Cardiac muscle cell (in vitro differentiated cells and primary cell): ENCODE data around the gene GRM5. TPM values are rescaled to one million over a fixed set of nuclear protein-coding genes. Genes with fewer than 3 reads are reported as not detected.

ENCODE experiments used
- DNase-seq, 2 donors: peaks; one replicate each; pipeline versions ENCODE4 v3.0.0 to v3.0.0-alpha.2; 2010 to 2017; ENCODE audit warnings: low read depth in 1 of 2, low spot score in 1 of 2
- H3K27ac ChIP-seq: fragments of 200-600 bp; sonication (generic); 2 replicates; pipeline ENCODE4 v1.5.1; 2016
- H3K27me3 ChIP-seq: fragments of 200-600 bp; sonication (generic); 2 replicates; pipeline ENCODE4 v1.6.0; 2016; ENCODE audit warnings: control low read depth
- H3K36me3 ChIP-seq: fragments of 200-600 bp; sonication (generic); 2 replicates; pipeline ENCODE4 v1.5.1; 2016; ENCODE audit warnings: control low read depth
- H3K4me1 ChIP-seq: fragments of 200-600 bp; sonication (generic); 2 replicates; pipeline ENCODE4 v1.8.1; 2017; ENCODE audit warnings: low read depth, mild to moderate bottlenecking, mixed run types
- H3K4me3 ChIP-seq: fragments of 200-600 bp; sonication (generic); 2 replicates; pipeline ENCODE4 v1.5.1; 2016; ENCODE audit warnings: mild to moderate bottlenecking
- H3K9me3 ChIP-seq: fragments of 200-600 bp; sonication (generic); 2 replicates; pipeline ENCODE4 v1.5.1; 2017; ENCODE audit warnings: low read depth, mild to moderate bottlenecking, control low read depth
- CTCF ChIP-seq: IDR thresholded peaks from 2 replicates; pipeline ENCODE4 v1.5.1; 2012; ENCODE audit warnings: low read depth, mild to moderate bottlenecking, low read length
- polyA plus RNA-seq: library from polyadenylated mRNA; unstranded; fragments of >200 nt; fragmentation: Nextera tagmentation; extraction: Ambion mirVana; gene quantifications from 2 replicates; pipeline ENCODE4 v1.2.1, GENCODE V29; 2016
- total RNA-seq: library from RNA; depleted of rRNA; stranded (reverse); fragments of >200 nt; gene quantifications from 2 replicates; pipeline ENCODE4 v1.2.3, GENCODE V29; 2016

GRM5 gene
- total and polyA plus RNA-seq, 2 experiments from 2014 or later = 0.06 TPM; not detected in 1

DNA sequence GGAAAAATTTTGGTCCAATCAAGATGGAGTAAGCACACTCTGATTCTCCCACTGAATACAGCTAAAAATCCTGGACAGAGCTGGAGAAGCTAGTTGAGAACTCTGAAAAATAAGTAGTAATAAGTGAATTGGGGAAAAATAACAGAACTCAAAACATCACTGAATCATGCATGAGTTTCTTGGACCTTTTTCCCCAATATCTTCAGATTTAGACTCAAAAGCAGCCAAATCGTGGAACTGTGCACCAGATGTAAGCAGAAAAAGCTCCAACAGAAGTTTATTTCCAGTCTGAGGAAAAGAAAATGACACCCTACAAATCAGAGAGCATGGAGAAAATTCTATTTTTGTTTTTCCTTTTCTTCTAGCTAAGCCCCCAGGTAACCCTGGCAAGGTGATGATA is 448.6 kb downstream of the GRM5 start:
- Histone ChIP-seq H3K27ac (no peak overlapping the region), H3K27me3 (no peaks in the 10 kb centered on the region), H3K9me3 (no peaks in the 10 kb centered on the region), H3K4me3 (no peak overlapping the region), H3K4me1 (no peaks in the 10 kb centered on the region), H3K36me3 (no peaks in the 10 kb centered on the region)
- no peak for DNase-seq
- no peak for TF ChIP-seq CTCF

DNA sequence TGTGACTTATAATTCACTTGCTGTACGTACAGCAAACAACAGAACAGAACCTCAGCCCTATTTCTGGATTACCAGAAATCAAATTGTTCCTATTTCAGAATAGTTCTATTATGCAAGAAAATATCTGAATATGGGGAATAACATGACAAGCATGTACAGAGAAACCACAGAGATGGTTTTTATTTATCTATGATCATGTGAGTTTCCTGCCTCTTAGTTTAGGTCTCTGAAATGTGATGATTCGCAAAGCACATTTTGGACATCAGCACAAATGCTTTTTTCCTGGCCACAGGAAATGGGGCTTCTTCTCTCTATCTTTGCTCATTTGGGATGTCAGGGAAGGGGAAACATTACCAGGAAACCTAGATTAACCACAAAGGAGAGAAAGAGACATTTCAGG is 461.5 kb downstream of the GRM5 start:
- no peak for TF ChIP-seq CTCF
- H3K9me3 ChIP-seq = no peaks in the 10 kb centered on the region
- no peak overlapping the region for H3K27ac ChIP-seq
- H3K4me1 ChIP-seq = no peaks in the 10 kb centered on the region
- H3K36me3 ChIP-seq = no peaks in the 10 kb centered on the region
- no peaks in the 10 kb centered on the region for H3K27me3 ChIP-seq
- peak in 1 of 2 donors; percentile 74 for DNase-seq
- no peak overlapping the region for H3K4me3 ChIP-seq

- no peak for TF ChIP-seq CTCF
- H3K27ac ChIP-seq = no peak overlapping the region
- DNase-seq = peak in 1 of 2 donors; percentile 82
- H3K4me3 ChIP-seq = no peak overlapping the region
- H3K9me3 ChIP-seq = no peaks in the 10 kb centered on the region
- no peaks in the 10 kb centered on the region for H3K27me3 ChIP-seq
- no peaks in the 10 kb centered on the region for H3K36me3 ChIP-seq
- no peaks in the 10 kb centered on the region for H3K4me1 ChIP-seq
Measured at GRCh38 chr11:88603091-88603867, 462.5 kb downstream of the GRM5 start.

DNA sequence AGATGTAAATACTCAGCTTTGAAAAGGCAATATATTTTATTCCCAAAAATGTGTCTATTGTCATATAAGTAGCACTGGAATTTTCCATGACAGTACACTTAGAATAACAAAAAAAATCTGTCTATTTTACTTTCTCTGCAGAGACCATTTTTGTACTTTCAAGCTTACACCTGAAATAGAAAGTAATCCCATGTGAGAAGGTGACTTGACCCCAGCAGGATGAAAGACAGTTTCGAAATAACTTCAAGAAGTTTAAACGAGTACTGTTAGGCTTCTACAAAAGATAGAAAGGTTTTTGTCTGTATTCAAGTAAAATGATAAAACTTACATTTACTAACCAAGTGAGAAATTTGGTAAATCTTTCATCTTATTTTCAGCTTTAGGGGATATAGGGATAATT is 468.4 kb downstream of the GRM5 start:
- no peak for DNase-seq
- H3K27me3 ChIP-seq = no peaks in the 10 kb centered on the region
- TF ChIP-seq CTCF = no peak

DNA sequence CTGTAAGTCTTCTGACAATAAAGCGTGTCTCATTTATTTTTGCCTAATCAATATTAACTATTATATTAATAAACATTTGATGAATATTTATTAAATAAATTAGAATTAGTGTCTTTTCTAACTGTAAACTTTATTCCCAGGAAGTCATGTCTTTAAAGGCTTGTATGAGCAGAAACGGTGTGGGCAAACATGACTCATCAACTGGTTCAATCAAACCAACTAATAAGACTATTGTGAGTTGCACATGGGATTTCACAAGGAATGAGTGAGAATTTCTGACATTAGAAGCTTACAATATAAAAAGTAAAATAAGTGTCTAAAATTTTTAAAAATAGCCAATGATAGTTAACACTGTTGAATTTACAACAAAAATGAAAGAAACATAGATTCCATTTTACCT is 469.0 kb downstream of the GRM5 start:
- Histone ChIP-seq H3K9me3 (no peaks in the 10 kb centered on the region), H3K27ac (no peak overlapping the region), H3K4me1 (no peaks in the 10 kb centered on the region), H3K36me3 (no peaks in the 10 kb centered on the region), H3K27me3 (no peaks in the 10 kb centered on the region), H3K4me3 (no peak overlapping the region)
- no peak for DNase-seq
- TF ChIP-seq CTCF = no peak

More for the DNA sequence above, 468.4 kb downstream of the GRM5 start:
- no peak overlapping the region for H3K27ac ChIP-seq
- no peaks in the 10 kb centered on the region for H3K9me3 ChIP-seq
- H3K36me3 ChIP-seq = no peaks in the 10 kb centered on the region
- no peaks in the 10 kb centered on the region for H3K4me1 ChIP-seq
- no peak overlapping the region for H3K4me3 ChIP-seq
